ENCODE results near the gene TGFBR2.

DNA sequence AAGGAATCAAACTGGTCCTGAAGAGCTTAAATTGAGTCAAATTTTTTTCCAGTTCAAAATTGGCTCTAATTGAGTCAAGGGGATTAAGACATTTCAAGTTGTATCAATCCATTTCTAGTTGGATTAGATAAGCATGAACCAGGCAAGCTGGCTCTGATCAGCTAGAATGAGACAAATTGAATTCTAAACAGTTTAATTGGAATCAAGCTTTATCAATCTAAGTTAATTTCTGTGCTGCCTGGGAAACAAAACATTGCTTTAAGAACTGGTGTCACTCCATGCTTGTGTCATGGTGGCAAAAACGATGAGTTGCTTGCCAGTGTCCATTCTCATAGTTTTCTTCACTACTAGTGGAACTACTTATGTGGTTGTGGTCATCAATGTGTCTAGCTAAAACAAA, 116.8 kb downstream of the TGFBR2 start:
- TF ChIP-seq, protein P1, sequence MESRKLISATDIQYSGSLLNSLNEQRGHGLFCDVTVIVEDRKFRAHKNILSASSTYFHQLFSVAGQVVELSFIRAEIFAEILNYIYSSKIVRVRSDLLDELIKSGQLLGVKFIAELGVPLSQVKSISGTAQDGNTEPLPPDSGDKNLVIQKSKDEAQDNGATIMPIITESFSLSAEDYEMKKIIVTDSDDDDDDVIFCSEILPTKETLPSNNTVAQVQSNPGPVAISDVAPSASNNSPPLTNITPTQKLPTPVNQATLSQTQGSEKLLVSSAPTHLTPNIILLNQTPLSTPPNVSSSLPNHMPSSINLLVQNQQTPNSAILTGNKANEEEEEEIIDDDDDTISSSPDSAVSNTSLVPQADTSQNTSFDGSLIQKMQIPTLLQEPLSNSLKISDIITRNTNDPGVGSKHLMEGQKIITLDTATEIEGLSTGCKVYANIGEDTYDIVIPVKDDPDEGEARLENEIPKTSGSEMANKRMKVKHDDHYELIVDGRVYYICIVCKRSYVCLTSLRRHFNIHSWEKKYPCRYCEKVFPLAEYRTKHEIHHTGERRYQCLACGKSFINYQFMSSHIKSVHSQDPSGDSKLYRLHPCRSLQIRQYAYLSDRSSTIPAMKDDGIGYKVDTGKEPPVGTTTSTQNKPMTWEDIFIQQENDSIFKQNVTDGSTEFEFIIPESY (IDR thresholded peaks at IDR 0.05; ENCODE audit: borderline replicate concordance, low read depth) = no peak
- TF ChIP-seq, protein P2, sequence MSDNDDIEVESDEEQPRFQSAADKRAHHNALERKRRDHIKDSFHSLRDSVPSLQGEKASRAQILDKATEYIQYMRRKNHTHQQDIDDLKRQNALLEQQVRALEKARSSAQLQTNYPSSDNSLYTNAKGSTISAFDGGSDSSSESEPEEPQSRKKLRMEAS (IDR thresholded peaks at IDR 0.05; ENCODE audit: low read depth) = no peak
- TF ChIP-seq JUND (IDR thresholded peaks at IDR 0.05) = no peak
- TF ChIP-seq, protein P3, sequence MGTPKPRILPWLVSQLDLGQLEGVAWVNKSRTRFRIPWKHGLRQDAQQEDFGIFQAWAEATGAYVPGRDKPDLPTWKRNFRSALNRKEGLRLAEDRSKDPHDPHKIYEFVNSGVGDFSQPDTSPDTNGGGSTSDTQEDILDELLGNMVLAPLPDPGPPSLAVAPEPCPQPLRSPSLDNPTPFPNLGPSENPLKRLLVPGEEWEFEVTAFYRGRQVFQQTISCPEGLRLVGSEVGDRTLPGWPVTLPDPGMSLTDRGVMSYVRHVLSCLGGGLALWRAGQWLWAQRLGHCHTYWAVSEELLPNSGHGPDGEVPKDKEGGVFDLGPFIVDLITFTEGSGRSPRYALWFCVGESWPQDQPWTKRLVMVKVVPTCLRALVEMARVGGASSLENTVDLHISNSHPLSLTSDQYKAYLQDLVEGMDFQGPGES (IDR thresholded peaks at IDR 0.05; ENCODE audit: low read depth, low read length) = no peak
